Vagina (tissue), 2 donors: ENCODE data around the gene CYP27B1. TPM values are rescaled to one million over a fixed set of nuclear protein-coding genes. Genes with fewer than 3 reads are reported as not detected.

Experiments used
- DNase-seq, 2 donors: peaks; one replicate each; pipeline ENCODE4 v3.0.0-alpha.2; 2017; ENCODE audit errors: extremely low spot score in 2 of 2
- H3K27ac ChIP-seq: fragments of 200-600 bp; sonication (generic); one replicate; pipeline ENCODE4 v1.5.1; 2019
- H3K27me3 ChIP-seq: fragments of 200-600 bp; sonication (generic); one replicate; pipeline ENCODE4 v1.5.1; 2019
- H3K36me3 ChIP-seq, 2 donors: fragments of 200-600 bp; sonication (generic); one replicate each; pipeline ENCODE4 v1.5.1; 2017 to 2019
- H3K4me1 ChIP-seq: fragments of 200-600 bp; sonication (generic); one replicate; pipeline ENCODE4 v1.5.1; 2019
- H3K4me3 ChIP-seq, 2 donors: fragments of 200-600 bp; sonication (generic); 1 replicate in 1 of 2; 2 replicates in 1 of 2; pipeline ENCODE4 v1.5.1; 2016 to 2019
- H3K9me3 ChIP-seq: fragments of 200-600 bp; sonication (generic); one replicate; pipeline ENCODE4 v1.5.1; 2019
- CTCF ChIP-seq, 3 experiments: fragments of 450-650 bp in 2 of 3; fragments of 200-600 bp in 1 of 3; sonication (generic) in 1 of 3; IDR thresholded peaks; one replicate each; pipeline ENCODE4 v1.5.1; 2017 to 2019; ENCODE audit warnings: antibody characterized with exemption in 3 of 3, mild to moderate bottlenecking in 2 of 3, moderate library complexity in 2 of 3
- POLR2A ChIP-seq, 2 donors: fragments of 450-650 bp; IDR thresholded peaks; one replicate each; pipeline ENCODE4 v1.6.1; 2017; ENCODE audit warnings: antibody characterized with exemption in 2 of 2, mild to moderate bottlenecking in 2 of 2, moderate library complexity in 2 of 2
- POLR2AphosphoS5 ChIP-seq, 2 donors: sonication (generic); formaldehyde crosslinking; IDR thresholded peaks; one replicate each; pipeline ENCODE4 v1.9.0; 2017; ENCODE audit warnings: antibody characterized with exemption in 2 of 2, mild to moderate bottlenecking in 2 of 2, low read depth in 1 of 2; ENCODE audit not compliant: insufficient read depth in 1 of 2
- intact Hi-C: fragments of 100-400 bp; cut with DNase I; formaldehyde crosslinking; loops from one replicate; pipeline ENCODE4 v1.15.1; 2023
- total RNA-seq: library from RNA; depleted of rRNA; stranded (reverse); fragments of >200 nt; gene quantifications from one replicate; pipeline ENCODE4 v1.2.3, GENCODE V29; 2016

Gene CYP27B1
- total RNA-seq, 1 donor from 2014 or later: 1.7 TPM

GRCh38 chr12:57781801-57782200 is 14.9 kb upstream of the CYP27B1 start:
- no peaks in the 10 kb centered on the region for H3K9me3 ChIP-seq
- intact Hi-C loops: loop anchor here (2.0 kb wide), 1 partner anchor 57 kb away; no protein-coding TSS in a partner anchor
- H3K27me3 ChIP-seq: no peaks in the 10 kb centered on the region
- peaks cover 21% of the 10 kb centered on the region for H3K4me1 ChIP-seq
- no peak for DNase-seq
- peaks cover 0 to 14% of the 10 kb centered on the region in 2 donors for H3K36me3 ChIP-seq
- TF ChIP-seq POLR2AphosphoS5 (IDR thresholded peaks at IDR 0.05; ENCODE audit: insufficient read depth in 1 of 2, low read depth in 1 of 2): no peak
- no peak for TF ChIP-seq POLR2A (IDR thresholded peaks at IDR 0.05)
- no peak for TF ChIP-seq CTCF (IDR thresholded peaks at IDR 0.05)
- no peak overlapping the region for H3K27ac ChIP-seq
- no peak overlapping the region for H3K4me3 ChIP-seq

GRCh38 chr12:57781244-57781643 is 14.4 kb upstream of the CYP27B1 start:
- H3K4me3 ChIP-seq: no peak overlapping the region
- no peak for TF ChIP-seq CTCF (IDR thresholded peaks at IDR 0.05)
- TF ChIP-seq POLR2AphosphoS5 (IDR thresholded peaks at IDR 0.05; ENCODE audit: insufficient read depth in 1 of 2, low read depth in 1 of 2): no peak
- TF ChIP-seq POLR2A (IDR thresholded peaks at IDR 0.05): no peak
- no peaks in the 10 kb centered on the region for H3K27me3 ChIP-seq
- intact Hi-C loops: no loop called here
- H3K36me3 ChIP-seq: peaks cover 0 to 8% of the 10 kb centered on the region in 2 donors
- peaks cover 21% of the 10 kb centered on the region for H3K4me1 ChIP-seq
- no peak for DNase-seq
- H3K27ac ChIP-seq: no peak overlapping the region
- H3K9me3 ChIP-seq: no peaks in the 10 kb centered on the region

GRCh38 chr12:57780284-57780897 is 13.5 kb upstream of the CYP27B1 start:
- H3K27me3 ChIP-seq: no peaks in the 10 kb centered on the region
- peaks cover 21% of the 10 kb centered on the region for H3K4me1 ChIP-seq
- intact Hi-C loops: no loop called here
- H3K4me3 ChIP-seq: no peak overlapping the region
- no peak for DNase-seq
- no peaks in the 10 kb centered on the region for H3K9me3 ChIP-seq
- no peak overlapping the region for H3K27ac ChIP-seq
- no peaks in the 10 kb centered on the region for H3K36me3 ChIP-seq
- TF ChIP-seq POLR2AphosphoS5 (IDR thresholded peaks at IDR 0.05; ENCODE audit: insufficient read depth in 1 of 2, low read depth in 1 of 2): no peak
- no peak for TF ChIP-seq POLR2A (IDR thresholded peaks at IDR 0.05)
- TF ChIP-seq CTCF (IDR thresholded peaks at IDR 0.05): no peak

GRCh38 chr12:57779736-57780135 is 12.9 kb upstream of the CYP27B1 start:
- intact Hi-C loops: loop anchor here (10.0 kb wide), 1 partner anchor 55 kb away; no protein-coding TSS in a partner anchor
- Histone ChIP-seq H3K27ac (no peak overlapping the region), H3K9me3 (no peaks in the 10 kb centered on the region), H3K4me3 (no peak overlapping the region), H3K4me1 (peaks cover 21% of the 10 kb centered on the region), H3K27me3 (no peaks in the 10 kb centered on the region), H3K36me3 (no peaks in the 10 kb centered on the region)
- no peak for DNase-seq
- TF ChIP-seq POLR2A (IDR thresholded peaks at IDR 0.05): no peak
- no peak for TF ChIP-seq CTCF (IDR thresholded peaks at IDR 0.05)
- TF ChIP-seq POLR2AphosphoS5 (IDR thresholded peaks at IDR 0.05; ENCODE audit: insufficient read depth in 1 of 2, low read depth in 1 of 2): no peak

GRCh38 chr12:57777911-57778310 is 11.0 kb upstream of the CYP27B1 start:
- peaks cover 16% of the 10 kb centered on the region for H3K4me1 ChIP-seq
- no peaks in the 10 kb centered on the region for H3K27me3 ChIP-seq
- TF ChIP-seq POLR2AphosphoS5 (IDR thresholded peaks at IDR 0.05; ENCODE audit: insufficient read depth in 1 of 2, low read depth in 1 of 2) (no peak), POLR2A (IDR thresholded peaks at IDR 0.05) (no peak), CTCF (IDR thresholded peaks at IDR 0.05) (no peak)
- no peaks in the 10 kb centered on the region for H3K36me3 ChIP-seq
- DNase-seq: no peak
- H3K9me3 ChIP-seq: no peaks in the 10 kb centered on the region
- H3K27ac ChIP-seq: no peak overlapping the region
- no peak overlapping the region for H3K4me3 ChIP-seq
- intact Hi-C loops: loop anchor here (10.0 kb wide), 1 partner anchor 57 kb away; no protein-coding TSS in a partner anchor
